ENCODE data around the gene FUBP3.

The FUBP3 gene

DNA sequence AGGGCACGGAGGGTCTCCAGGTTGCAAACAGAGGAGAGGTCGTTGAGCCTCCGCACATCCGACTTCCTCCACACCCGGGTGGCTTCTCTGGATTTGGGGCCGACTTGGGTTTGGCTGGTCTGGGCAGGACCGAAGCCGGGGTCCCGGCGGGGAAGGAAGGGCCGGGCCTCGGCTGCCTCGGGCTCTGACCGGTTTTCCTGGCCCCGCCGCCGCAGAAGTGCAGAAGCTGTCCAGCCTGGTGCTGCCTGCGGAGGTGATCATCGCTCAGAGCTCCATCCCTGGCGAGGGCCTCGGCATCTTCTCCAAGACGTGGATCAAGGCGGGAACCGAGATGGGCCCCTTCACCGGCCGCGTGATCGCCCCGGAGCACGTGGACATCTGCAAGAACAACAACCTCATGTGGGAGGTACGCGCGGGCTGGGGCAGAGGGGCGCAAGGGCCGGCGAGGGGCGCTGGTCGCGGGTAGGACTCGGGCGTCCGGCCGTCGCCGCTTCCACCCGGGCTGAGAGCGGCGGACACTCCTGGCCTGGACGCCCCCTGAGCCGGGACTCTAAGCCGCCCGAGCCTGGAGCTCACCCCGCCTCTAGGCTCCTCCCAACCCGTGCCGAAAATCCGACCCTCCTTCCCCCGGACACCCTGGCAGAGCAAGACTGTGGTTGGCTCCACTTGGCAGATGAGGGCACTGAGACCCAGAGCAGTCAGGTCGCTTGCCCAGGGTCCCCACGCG lies 87.2 kb downstream of the FUBP3 start:
- TF ChIP-seq, protein P1, sequence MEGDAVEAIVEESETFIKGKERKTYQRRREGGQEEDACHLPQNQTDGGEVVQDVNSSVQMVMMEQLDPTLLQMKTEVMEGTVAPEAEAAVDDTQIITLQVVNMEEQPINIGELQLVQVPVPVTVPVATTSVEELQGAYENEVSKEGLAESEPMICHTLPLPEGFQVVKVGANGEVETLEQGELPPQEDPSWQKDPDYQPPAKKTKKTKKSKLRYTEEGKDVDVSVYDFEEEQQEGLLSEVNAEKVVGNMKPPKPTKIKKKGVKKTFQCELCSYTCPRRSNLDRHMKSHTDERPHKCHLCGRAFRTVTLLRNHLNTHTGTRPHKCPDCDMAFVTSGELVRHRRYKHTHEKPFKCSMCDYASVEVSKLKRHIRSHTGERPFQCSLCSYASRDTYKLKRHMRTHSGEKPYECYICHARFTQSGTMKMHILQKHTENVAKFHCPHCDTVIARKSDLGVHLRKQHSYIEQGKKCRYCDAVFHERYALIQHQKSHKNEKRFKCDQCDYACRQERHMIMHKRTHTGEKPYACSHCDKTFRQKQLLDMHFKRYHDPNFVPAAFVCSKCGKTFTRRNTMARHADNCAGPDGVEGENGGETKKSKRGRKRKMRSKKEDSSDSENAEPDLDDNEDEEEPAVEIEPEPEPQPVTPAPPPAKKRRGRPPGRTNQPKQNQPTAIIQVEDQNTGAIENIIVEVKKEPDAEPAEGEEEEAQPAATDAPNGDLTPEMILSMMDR (IDR thresholded peaks at IDR 0.05; ENCODE audit: low read depth, low read length, missing control alignments): no peak
- Histone ChIP-seq H3K4me3 (ENCODE audit: low read depth, low read length) (no peak overlapping the region), H3K27ac (no peak overlapping the region), H3K36me3 (replicated peaks) (no peaks in the 10 kb centered on the region), H3K27me3 (replicated peaks) (peaks cover 56% of the 10 kb centered on the region)
- DNase-seq: no peak
- in situ Hi-C loops (cut with HindIII; ENCODE audit: low pct_ligation_motif_present, low sequenced_read_pairs): no loop called here

DNA sequence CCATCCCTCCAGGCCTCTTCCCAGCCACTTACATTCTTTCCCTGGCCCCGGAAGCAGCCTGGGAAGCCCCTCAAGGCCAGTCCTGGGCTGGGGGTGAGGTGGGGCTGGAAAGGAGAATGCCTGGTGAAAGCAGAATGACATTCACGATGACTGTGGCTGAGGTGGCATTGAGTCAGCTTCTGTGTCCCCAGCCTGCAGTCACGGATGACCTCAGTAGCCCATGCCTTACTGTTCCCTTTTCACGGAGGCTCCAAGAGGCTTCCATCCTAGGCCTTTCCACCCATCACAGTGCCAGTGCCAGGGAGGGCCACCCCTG lies 87.7 kb downstream of the FUBP3 start:
- Histone ChIP-seq H3K27ac (no peak overlapping the region), H3K4me3 (ENCODE audit: low read depth, low read length) (no peak overlapping the region), H3K36me3 (replicated peaks) (no peaks in the 10 kb centered on the region), H3K27me3 (replicated peaks) (peaks cover 51% of the 10 kb centered on the region)
- in situ Hi-C loops (cut with HindIII; ENCODE audit: low pct_ligation_motif_present, low sequenced_read_pairs): no loop called here
- TF ChIP-seq, protein P1 (IDR thresholded peaks at IDR 0.05; ENCODE audit: low read depth, low read length, missing control alignments): no peak
- DNase-seq: no peak

DNA sequence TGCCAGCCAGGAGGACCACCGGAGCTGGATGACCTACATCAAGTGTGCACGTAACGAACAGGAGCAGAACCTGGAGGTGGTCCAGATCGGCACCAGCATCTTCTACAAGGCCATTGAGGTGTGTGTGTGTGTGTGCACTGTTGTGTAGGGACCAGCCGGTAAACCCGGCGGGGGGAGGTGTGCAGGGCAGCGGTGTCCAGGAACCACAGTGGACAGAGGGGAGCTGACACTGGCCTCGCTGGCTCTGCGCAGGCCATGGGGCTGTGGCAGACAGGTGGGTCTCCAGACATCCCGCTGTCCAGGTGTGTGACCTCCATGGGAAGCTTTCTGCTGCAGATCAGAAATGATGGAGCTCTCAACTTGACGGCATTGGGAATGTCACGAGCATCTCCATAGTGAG lies 88.8 kb downstream of the FUBP3 start:
- Histone ChIP-seq H3K36me3 (replicated peaks) (no peaks in the 10 kb centered on the region), H3K27me3 (replicated peaks) (peaks cover 40% of the 10 kb centered on the region), H3K4me3 (ENCODE audit: low read depth, low read length) (no peak overlapping the region), H3K27ac (no peak overlapping the region)
- in situ Hi-C loops (cut with HindIII; ENCODE audit: low pct_ligation_motif_present, low sequenced_read_pairs): no loop called here
- TF ChIP-seq, protein P1 (IDR thresholded peaks at IDR 0.05; ENCODE audit: low read depth, low read length, missing control alignments): no peak
- no peak for DNase-seq

DNA sequence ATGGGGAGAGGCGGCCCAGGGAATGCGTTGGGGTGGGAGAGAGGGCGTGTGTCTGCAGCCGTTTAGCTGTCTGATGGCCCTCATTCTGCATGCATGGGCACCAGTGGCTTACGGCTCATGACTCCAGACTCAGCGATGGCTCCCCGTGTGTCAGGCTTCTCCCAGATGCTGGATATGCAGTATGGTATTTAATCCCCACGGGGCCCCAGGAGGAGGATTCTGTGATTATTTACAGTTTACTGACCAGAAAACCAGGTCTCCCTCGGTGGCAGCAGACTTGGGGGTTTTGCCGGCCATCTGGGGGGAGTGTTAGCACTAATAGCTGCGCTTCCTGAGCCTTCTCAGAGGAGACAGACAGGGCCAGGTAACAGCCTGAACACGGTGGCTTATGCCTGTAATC lies 89.3 kb downstream of the FUBP3 start:
- H3K36me3 ChIP-seq (replicated peaks): no peaks in the 10 kb centered on the region
- H3K27me3 ChIP-seq (replicated peaks): peaks cover 35% of the 10 kb centered on the region
- no peak overlapping the region for H3K4me3 ChIP-seq (ENCODE audit: low read depth, low read length)
- TF ChIP-seq, protein P1 (IDR thresholded peaks at IDR 0.05; ENCODE audit: low read depth, low read length, missing control alignments): no peak
- no peak overlapping the region for H3K27ac ChIP-seq
- DNase-seq: no peak
- in situ Hi-C loops (cut with HindIII; ENCODE audit: low pct_ligation_motif_present, low sequenced_read_pairs): no loop called here

DNA sequence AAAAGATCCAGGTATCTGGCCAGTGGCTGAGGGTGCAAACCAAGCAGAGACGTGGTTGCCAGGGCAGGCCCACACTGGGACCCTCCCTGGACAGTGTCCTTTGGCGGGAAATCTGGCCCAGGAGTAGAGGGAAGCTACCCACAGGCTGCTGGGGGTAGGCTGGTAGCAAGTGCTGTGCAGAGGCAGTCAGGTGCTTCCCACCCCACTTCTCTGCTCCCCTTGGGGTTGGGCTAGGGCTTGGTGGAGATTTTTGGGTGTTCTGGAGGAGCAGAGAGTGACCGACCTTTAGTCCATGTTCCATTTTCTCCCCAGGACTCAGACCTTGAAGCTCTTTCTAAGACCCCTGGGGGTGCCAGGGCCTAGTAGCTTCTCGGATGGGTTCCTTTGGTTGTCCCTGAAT lies 90.6 kb downstream of the FUBP3 start:
- in situ Hi-C loops (cut with HindIII; ENCODE audit: low pct_ligation_motif_present, low sequenced_read_pairs): no loop called here
- Histone ChIP-seq H3K4me3 (ENCODE audit: low read depth, low read length) (no peak overlapping the region), H3K27me3 (replicated peaks) (peaks cover 22% of the 10 kb centered on the region), H3K36me3 (replicated peaks) (no peaks in the 10 kb centered on the region), H3K27ac (no peak overlapping the region)
- TF ChIP-seq, protein P1 (IDR thresholded peaks at IDR 0.05; ENCODE audit: low read depth, low read length, missing control alignments): no peak
- DNase-seq: no peak

DNA sequence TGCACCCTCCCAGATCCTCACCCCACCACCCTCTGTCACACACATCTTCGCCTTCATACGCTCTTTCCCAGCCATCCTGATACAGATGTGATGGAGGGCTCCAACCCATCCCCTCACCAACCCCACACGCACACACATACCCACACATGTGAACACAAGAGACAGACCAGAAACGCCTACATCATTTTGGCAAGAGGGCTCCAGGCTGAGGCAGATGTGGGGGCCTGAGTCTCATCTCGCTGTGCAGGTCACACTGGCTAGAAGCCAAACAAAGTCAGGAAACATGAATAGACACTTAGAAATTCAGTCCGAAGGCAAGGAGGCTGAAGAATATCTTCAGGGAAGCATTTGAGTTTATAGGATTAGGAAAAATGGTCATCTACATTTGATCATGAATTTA lies 91.3 kb downstream of the FUBP3 start:
- Histone ChIP-seq H3K27me3 (replicated peaks) (peaks cover 18% of the 10 kb centered on the region), H3K36me3 (replicated peaks) (no peaks in the 10 kb centered on the region), H3K4me3 (ENCODE audit: low read depth, low read length) (no peak overlapping the region), H3K27ac (no peak overlapping the region)
- DNase-seq: no peak
- in situ Hi-C loops (cut with HindIII; ENCODE audit: low pct_ligation_motif_present, low sequenced_read_pairs): no loop called here
- TF ChIP-seq, protein P1 (IDR thresholded peaks at IDR 0.05; ENCODE audit: low read depth, low read length, missing control alignments): no peak
